SK-N-SH treated with all-trans-retinoic acid at 6 μM for 48 hours (cell line): ENCODE results near the gene LSAMP.

Experiments used
- ATAC-seq: fragments of 200-7000 bp; cut with Tn5 transposase; 3 replicates; pipeline ENCODE4 v1.9.1; 2020; ENCODE audit warnings: mild to moderate bottlenecking, moderate library complexity
- BACH2 ChIP-seq: fragments of 250-450 bp; sonication (Bioruptor Pico); IDR thresholded peaks from 2 replicates; pipeline ENCODE4 v1.9.0; 2021; ENCODE audit warnings: mild to moderate bottlenecking, borderline replicate concordance
- ESRRG ChIP-seq: fragments of 250-450 bp; sonication (Bioruptor Pico); IDR thresholded peaks from 2 replicates; pipeline ENCODE4 v1.6.1; 2021; ENCODE audit warnings: mild to moderate bottlenecking
- GLIS3 ChIP-seq: fragments of 250-450 bp; sonication (Bioruptor Pico); IDR thresholded peaks from 2 replicates; pipeline ENCODE4 v1.5.0; 2020; ENCODE audit warnings: mild to moderate bottlenecking, moderate library complexity
- ISL1 ChIP-seq: fragments of 250-450 bp; sonication (Bioruptor Pico); IDR thresholded peaks from 2 replicates; pipeline ENCODE4 v2.1.2; 2022; ENCODE audit warnings: mild to moderate bottlenecking, moderate library complexity
- PPARA ChIP-seq: fragments of 250-450 bp; sonication (Bioruptor Pico); IDR thresholded peaks from 2 replicates; pipeline ENCODE4 v1.5.0; 2020; ENCODE audit warnings: mild to moderate bottlenecking, borderline replicate concordance
- RARB ChIP-seq: fragments of 250-450 bp; sonication (Bioruptor Pico); IDR thresholded peaks from 2 replicates; pipeline ENCODE4 v1.8.0; 2021; ENCODE audit warnings: mild to moderate bottlenecking, moderate library complexity
- SNAI2 ChIP-seq: fragments of 250-450 bp; sonication (Bioruptor Pico); IDR thresholded peaks from 2 replicates; pipeline ENCODE4 v1.5.0; 2020; ENCODE audit warnings: mild to moderate bottlenecking, moderate library complexity
- TOX ChIP-seq: fragments of 250-450 bp; sonication (Bioruptor Pico); IDR thresholded peaks from 2 replicates; pipeline ENCODE4 v1.8.0; 2021; ENCODE audit warnings: mild to moderate bottlenecking, moderate library complexity, borderline replicate concordance
- ZC3H10 ChIP-seq: fragments of 250-450 bp; sonication (Bioruptor Pico); IDR thresholded peaks from 2 replicates; pipeline ENCODE4 v1.5.1; 2021; ENCODE audit warnings: mild to moderate bottlenecking, moderate library complexity
- ZFP3 ChIP-seq: fragments of 250-450 bp; sonication (Bioruptor Pico); IDR thresholded peaks from 2 replicates; pipeline ENCODE4 v1.5.0; 2020; ENCODE audit warnings: mild to moderate bottlenecking, moderate library complexity
- ZNF70 ChIP-seq: fragments of 450-650 bp; formaldehyde crosslinking; IDR thresholded peaks from 2 replicates; pipeline ENCODE4 v1.5.0; 2020; ENCODE audit warnings: mild to moderate bottlenecking, moderate library complexity
- ZNF8 ChIP-seq: fragments of 450-650 bp; formaldehyde crosslinking; IDR thresholded peaks from 2 replicates; pipeline ENCODE4 v1.5.0; 2020; ENCODE audit warnings: mild to moderate bottlenecking, moderate library complexity
- TF ChIP-seq, protein P1 (sequence below): fragments of 250-450 bp; sonication (Bioruptor Pico); IDR thresholded peaks from 2 replicates; pipeline ENCODE4 v1.5.1; 2020; ENCODE audit warnings: low read depth, mild to moderate bottlenecking, moderate library complexity
- TF ChIP-seq, protein P2 (sequence below): fragments of 250-450 bp; sonication (Bioruptor Pico); IDR thresholded peaks from 2 replicates; pipeline ENCODE4 v1.5.1; 2021; ENCODE audit warnings: mild to moderate bottlenecking, moderate library complexity
- TF ChIP-seq, protein P3 (sequence below): fragments of 250-450 bp; sonication (Bioruptor Pico); IDR thresholded peaks from 2 replicates; pipeline ENCODE4 v1.5.0; 2020; ENCODE audit warnings: mild to moderate bottlenecking, moderate library complexity
- TF ChIP-seq, protein P4 (sequence below): fragments of 250-450 bp; sonication (Bioruptor Pico); IDR thresholded peaks from 2 replicates; pipeline ENCODE4 v1.8.0; 2021; ENCODE audit warnings: low read depth, mild to moderate bottlenecking, moderate library complexity, borderline replicate concordance

The LSAMP gene

GRCh38 chr3:116007000-116007399, 438.3 kb downstream of the LSAMP start:
- TF ChIP-seq TOX (no peak), ZC3H10 (no peak), ZNF8 (CRISPR knock-in tag) (no peak), ZNF70 (CRISPR knock-in tag) (no peak), RARB (CRISPR knock-in tag) (no peak), GLIS3 (no peak), ESRRG (no peak), BACH2 (CRISPR knock-in tag) (no peak), ISL1 (no peak)
- TF ChIP-seq, protein P1, sequence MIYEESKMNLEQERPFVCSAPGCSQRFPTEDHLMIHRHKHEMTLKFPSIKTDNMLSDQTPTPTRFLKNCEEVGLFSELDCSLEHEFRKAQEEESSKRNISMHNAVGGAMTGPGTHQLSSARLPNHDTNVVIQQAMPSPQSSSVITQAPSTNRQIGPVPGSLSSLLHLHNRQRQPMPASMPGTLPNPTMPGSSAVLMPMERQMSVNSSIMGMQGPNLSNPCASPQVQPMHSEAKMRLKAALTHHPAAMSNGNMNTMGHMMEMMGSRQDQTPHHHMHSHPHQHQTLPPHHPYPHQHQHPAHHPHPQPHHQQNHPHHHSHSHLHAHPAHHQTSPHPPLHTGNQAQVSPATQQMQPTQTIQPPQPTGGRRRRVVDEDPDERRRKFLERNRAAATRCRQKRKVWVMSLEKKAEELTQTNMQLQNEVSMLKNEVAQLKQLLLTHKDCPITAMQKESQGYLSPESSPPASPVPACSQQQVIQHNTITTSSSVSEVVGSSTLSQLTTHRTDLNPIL (CRISPR knock-in tag) = no peak
- TF ChIP-seq, protein P2, sequence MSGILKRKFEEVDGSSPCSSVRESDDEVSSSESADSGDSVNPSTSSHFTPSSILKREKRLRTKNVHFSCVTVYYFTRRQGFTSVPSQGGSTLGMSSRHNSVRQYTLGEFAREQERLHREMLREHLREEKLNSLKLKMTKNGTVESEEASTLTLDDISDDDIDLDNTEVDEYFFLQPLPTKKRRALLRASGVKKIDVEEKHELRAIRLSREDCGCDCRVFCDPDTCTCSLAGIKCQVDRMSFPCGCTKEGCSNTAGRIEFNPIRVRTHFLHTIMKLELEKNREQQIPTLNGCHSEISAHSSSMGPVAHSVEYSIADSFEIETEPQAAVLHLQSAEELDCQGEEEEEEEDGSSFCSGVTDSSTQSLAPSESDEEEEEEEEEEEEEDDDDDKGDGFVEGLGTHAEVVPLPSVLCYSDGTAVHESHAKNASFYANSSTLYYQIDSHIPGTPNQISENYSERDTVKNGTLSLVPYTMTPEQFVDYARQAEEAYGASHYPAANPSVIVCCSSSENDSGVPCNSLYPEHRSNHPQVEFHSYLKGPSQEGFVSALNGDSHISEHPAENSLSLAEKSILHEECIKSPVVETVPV (CRISPR knock-in tag) = no peak
- no peak for ATAC-seq

DNA sequence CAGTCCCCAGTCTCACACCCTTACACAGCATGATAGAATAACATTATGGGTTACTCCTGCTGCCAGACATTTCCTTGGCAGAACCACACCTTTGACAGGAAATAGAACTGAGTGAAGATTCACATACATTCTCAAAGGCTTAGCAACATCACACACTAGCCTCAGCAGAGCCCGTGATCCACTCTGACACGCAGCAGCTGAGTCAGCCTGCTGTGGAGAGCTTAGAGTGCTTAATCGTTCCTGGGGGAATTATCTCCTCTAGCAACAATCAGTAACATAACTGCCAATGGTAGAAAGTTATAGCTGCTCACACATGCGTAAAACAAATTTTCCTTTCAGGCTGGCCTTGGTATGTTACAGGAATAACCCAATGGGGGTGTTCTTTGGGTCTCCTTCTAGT, 439.9 kb downstream of the LSAMP start:
- ATAC-seq = peak; percentile 96

GRCh38 chr3:116002235-116002634, 443.1 kb downstream of the LSAMP start:
- ATAC-seq = no peak
- TF ChIP-seq, protein P3, sequence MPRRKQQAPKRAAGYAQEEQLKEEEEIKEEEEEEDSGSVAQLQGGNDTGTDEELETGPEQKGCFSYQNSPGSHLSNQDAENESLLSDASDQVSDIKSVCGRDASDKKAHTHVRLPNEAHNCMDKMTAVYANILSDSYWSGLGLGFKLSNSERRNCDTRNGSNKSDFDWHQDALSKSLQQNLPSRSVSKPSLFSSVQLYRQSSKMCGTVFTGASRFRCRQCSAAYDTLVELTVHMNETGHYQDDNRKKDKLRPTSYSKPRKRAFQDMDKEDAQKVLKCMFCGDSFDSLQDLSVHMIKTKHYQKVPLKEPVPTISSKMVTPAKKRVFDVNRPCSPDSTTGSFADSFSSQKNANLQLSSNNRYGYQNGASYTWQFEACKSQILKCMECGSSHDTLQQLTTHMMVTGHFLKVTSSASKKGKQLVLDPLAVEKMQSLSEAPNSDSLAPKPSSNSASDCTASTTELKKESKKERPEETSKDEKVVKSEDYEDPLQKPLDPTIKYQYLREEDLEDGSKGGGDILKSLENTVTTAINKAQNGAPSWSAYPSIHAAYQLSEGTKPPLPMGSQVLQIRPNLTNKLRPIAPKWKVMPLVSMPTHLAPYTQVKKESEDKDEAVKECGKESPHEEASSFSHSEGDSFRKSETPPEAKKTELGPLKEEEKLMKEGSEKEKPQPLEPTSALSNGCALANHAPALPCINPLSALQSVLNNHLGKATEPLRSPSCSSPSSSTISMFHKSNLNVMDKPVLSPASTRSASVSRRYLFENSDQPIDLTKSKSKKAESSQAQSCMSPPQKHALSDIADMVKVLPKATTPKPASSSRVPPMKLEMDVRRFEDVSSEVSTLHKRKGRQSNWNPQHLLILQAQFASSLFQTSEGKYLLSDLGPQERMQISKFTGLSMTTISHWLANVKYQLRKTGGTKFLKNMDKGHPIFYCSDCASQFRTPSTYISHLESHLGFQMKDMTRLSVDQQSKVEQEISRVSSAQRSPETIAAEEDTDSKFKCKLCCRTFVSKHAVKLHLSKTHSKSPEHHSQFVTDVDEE (CRISPR knock-in tag) = no peak
- TF ChIP-seq ZNF70 (CRISPR knock-in tag) = no peak
- no peak for TF ChIP-seq RARB (CRISPR knock-in tag)

More for the DNA sequence above, 439.9 kb downstream of the LSAMP start:
- TF ChIP-seq TOX (peak; percentile 37; the same call in 1 of the 2 replicates), ISL1 (0 out of 2 replicates have a peak, but pooled peaks have one; percentile 28)
- TF ChIP-seq, protein P4, sequence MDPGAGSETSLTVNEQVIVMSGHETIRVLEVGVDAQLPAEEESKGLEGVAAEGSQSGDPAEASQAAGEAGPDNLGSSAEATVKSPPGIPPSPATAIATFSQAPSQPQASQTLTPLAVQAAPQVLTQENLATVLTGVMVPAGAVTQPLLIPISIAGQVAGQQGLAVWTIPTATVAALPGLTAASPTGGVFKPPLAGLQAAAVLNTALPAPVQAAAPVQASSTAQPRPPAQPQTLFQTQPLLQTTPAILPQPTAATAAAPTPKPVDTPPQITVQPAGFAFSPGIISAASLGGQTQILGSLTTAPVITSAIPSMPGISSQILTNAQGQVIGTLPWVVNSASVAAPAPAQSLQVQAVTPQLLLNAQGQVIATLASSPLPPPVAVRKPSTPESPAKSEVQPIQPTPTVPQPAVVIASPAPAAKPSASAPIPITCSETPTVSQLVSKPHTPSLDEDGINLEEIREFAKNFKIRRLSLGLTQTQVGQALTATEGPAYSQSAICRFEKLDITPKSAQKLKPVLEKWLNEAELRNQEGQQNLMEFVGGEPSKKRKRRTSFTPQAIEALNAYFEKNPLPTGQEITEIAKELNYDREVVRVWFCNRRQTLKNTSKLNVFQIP = no peak

DNA sequence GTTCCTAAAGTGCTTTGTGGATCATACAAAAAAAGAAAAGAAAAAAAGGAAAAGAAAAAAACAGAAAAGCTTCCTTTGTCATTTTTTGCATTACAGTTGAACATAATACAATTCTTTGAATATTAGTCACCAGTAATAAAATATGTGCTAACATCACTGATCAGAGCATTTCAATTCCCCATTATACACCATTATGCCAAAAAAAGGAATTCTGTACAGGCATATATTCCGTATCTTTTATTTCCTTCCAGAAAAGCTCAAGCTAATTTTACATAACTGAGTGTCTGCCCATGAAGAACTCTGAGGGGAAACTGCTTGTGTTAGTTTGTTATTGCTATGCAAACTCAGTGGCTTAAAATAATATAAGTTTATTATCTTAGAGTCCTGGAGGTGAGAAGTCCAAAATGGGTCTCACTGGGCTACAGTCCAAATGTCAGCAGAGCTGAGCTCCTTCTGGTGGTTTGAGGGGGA, 444.1 kb downstream of the LSAMP start:
- ATAC-seq = peak; percentile 51
- TF ChIP-seq BACH2 (CRISPR knock-in tag) = no peak
- TF ChIP-seq ISL1 = peak; percentile 41; the same call in 1 of the 2 replicates
- no peak for TF ChIP-seq ZNF70 (CRISPR knock-in tag)
- TF ChIP-seq, protein P1 (CRISPR knock-in tag) = no peak
- no peak for TF ChIP-seq TOX
- TF ChIP-seq ZFP3 (CRISPR knock-in tag) = no peak

DNA sequence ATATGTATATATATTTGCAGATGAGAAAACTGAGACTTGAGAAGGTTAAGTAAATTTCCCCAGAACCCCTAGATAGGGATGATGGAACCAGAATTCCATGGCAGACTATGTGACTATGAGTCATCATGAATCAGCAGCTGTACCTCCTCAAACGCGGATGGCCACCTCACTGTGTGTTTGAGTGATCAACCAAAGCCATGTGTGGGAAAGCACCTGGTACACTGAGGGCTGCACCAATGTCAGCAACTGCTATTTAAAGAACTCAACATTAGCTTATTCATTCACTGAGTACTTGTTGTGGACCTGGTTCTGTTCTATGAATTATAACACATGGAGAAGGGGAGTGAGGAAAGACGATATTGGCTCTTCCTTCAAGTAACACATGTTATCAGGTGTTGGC, 445.0 kb downstream of the LSAMP start:
- peak; percentile 86 for ATAC-seq
- TF ChIP-seq PPARA (CRISPR knock-in tag) = no peak
- peak; percentile 40; the same call in 1 of the 2 replicates for TF ChIP-seq TOX
- 0 out of 2 replicates have a peak, but pooled peaks have one; percentile 9 for TF ChIP-seq ISL1
- no peak for TF ChIP-seq SNAI2 (CRISPR knock-in tag)
- peak; percentile 34; the same call in 1 of the 2 replicates for TF ChIP-seq ZFP3 (CRISPR knock-in tag)
- TF ChIP-seq, protein P3 (CRISPR knock-in tag) = no peak
- TF ChIP-seq, protein P2 (CRISPR knock-in tag) = no peak
- TF ChIP-seq, protein P4 = no peak
- TF ChIP-seq GLIS3 = no peak
- TF ChIP-seq ZC3H10 = peak; percentile 18; the same call in 1 of the 2 replicates
